Left ventricle myocardium superior (tissue), 1 donor: ENCODE measurements around the gene INAFM2. TPM values are rescaled to one million over a fixed set of nuclear protein-coding genes. Genes with fewer than 3 reads are reported as not detected.
A peak's percentile ranks its signal among the peaks of the same experiment; 100 is the strongest.

Source experiments
- ATAC-seq: fragments of 200-7000 bp; cut with Tn5 transposase; one replicate; pipeline ENCODE4 v1.9.1; 2020; ENCODE audit warnings: mild to moderate bottlenecking, moderate library complexity
- DNase-seq: peaks from one replicate; pipeline ENCODE4 v3.0.0-alpha.2; 2020
- intact Hi-C: fragments of 100-400 bp; cut with micrococcal nuclease; formaldehyde crosslinking; loops from one replicate; pipeline ENCODE4 v1.11.0; 2022
- total RNA-seq: library from RNA; stranded (reverse); fragmentation: NEBNext Ultra II Directional; extraction: Animal tissue kit (Norgen Biotek cat#: 25700); gene quantifications from one replicate; pipeline ENCODE4 v1.2.1, GENCODE V29; 2021
- donor health status: DM: no; HTN: yes; CAD: no; lungs with severe emphysema.

Gene INAFM2
- total RNA-seq, 1 donor from 2014 or later, result 55.8 TPM

- intact Hi-C loops, result no loop called here
- peak; percentile 45 for DNase-seq
- peak; percentile 37 for ATAC-seq
Measured at GRCh38 chr15:40348474-40348870, 25.0 kb downstream of the INAFM2 start.

DNA sequence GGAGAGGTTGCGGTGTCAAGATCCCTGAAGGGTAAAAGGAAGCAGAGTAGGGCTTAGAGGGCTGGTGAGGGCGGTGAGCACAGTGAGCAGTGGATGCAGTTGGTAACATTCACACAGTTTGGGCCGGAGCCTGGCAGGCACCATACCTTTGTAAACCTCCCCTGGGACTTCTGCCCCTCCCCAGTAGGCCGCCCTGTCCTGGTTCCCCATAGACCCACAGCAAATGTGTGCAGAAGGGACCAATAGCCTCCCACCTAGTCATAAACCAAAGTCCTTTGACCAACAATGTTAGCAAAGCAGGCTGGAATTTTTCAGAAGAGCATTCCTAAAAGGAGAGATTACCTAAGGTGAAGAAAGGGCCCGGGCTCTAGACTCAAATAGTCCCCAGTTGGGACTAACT is 25.7 kb downstream of the INAFM2 start:
- no peak for ATAC-seq
- intact Hi-C loops, result no loop called here
- no peak for DNase-seq

DNA sequence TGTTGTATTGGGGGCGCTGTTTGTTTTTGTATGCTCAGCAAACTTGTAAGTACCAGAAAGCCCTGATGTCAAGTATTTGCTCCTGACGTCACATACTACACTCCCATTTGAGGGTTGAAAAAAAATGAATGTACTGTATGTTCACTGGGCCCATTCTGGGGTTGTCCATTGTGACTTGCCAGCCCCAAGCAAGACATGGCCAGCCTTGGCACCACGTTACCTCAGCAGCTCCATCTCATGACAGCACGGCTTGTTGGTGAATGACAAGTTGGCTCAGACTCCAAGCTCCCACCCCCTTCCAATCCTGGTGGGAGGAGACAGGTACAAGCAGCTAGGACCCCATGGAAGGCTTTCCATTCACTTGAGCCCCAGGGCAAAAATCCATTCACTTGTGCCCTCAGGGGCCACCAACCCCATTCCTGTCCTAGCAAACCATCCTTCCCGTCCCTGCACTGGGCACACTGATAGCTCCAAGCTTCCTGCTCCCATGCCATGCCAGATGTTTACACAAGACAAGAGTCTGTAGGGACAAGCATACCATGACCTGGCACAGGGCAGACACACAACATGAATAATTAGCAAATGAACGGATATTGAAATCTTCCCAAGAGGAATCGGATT is 28.9 kb downstream of the INAFM2 start:
- intact Hi-C loops, result no loop called here
- DNase-seq, result no peak
- ATAC-seq, result no peak

DNA sequence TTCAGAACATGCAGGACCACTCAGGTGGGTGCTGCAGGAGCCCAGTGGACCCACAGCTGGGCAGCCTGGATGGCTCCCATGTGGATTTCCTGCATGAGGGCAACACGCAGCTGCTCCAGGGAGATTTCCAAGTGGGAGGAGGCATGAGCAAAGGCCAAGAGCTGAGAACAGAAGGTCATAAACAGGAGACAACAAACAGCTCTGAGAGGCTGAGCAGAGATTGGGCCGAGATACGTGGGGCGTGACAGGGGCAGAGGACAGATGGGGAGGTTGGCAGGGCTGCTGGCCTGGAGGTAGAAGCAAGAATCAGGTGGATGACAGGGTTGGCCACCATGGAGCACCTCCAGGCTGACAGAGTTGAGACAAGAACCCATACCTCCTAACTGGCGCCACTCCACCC is 30.2 kb downstream of the INAFM2 start:
- no peak for DNase-seq
- intact Hi-C loops, result no loop called here
- ATAC-seq, result no peak

DNA sequence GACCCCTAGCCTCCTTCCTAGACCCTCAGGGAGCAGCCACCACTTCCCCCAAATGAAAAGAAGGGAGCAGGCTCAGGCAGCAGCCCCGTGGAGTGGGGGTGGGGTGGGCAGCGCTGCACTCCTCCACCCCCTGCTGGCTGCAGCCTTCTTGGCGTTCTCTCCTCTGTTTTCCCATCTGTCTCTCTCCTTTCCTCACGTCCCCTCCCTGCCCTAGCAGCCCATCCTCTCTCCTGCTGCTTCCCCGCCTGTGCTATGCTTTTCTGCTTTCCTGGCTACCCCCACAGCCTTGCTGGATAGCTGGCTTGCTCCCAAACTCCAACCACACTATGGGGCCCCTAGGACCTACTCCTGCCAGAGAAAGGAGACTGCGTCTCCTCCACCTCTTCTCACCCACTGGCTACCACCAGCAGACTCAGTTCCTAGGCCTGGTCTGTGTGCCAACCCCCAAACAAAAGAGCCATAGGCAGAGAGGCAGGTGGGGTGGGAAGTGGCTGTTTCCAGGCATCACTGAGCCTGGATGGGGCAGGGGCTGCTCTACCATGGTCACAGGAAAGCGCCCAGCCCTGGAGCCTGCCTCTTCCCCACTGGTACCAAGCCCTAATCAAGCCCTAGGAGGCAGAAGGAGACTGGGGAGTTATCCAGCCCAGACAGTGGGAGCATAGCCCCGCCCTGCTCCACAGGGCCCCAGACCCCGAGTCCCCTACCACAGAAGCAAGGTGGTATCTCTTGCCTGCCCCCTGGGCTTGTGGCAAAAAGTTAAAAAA is 31.1 kb downstream of the INAFM2 start:
- intact Hi-C loops, result no loop called here
- DNase-seq (peak; percentile 42), ATAC-seq (peak; percentile 31)

- intact Hi-C loops, result no loop called here
- no peak for ATAC-seq
- no peak for DNase-seq
Measured at GRCh38 chr15:40355976-40356585, 32.6 kb downstream of the INAFM2 start.

GRCh38 chr15:40357246-40357645 is 33.8 kb downstream of the INAFM2 start:
- intact Hi-C loops, result no loop called here
- no peak for DNase-seq
- ATAC-seq, result no peak

DNA sequence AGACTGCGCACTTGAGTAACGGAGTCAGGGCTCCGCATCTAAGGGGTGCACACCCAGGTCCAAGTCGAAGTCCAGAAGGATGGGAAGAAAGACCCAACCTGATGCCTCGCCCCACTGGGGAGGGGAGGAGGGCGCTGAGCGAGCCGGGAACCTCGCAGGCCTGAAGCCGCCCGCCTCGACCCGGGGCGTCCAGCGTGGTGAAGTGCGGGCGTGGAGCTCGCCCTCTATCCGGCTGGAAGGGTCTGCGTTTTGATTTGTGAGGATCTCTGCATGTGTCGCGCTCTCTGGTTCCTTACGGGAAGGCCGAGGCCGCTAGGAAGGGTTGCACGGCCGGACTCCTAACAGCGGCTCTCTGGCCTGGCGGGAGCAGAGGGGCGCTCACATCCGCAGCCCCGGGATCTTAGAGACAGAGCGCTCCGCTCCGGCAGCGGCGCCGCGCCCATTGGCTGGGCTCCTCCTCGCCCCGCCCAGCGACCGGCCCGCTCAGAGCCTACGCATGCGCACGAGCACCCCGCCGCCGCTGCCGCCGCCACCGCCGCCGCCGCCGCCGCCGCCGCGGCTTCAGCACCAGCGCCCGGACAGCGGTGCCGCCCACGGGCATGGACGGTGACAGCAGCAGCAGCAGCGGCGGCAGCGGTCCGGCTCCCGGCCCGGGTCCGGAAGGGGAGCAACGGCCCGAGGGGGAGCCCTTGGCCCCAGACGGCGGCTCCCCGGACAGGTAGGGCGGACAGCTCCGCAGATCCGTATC is 34.4 kb downstream of the INAFM2 start, which contains the start of gene DISP2:
DISP2 (plus strand) TSS at position 497 of the 748 bp plus-strand sequence; CDS start at position 600, 103 bp downstream.
- intact Hi-C loops, result no loop called here
- ATAC-seq (peak; percentile 93), DNase-seq (peak; percentile 95)

DNA sequence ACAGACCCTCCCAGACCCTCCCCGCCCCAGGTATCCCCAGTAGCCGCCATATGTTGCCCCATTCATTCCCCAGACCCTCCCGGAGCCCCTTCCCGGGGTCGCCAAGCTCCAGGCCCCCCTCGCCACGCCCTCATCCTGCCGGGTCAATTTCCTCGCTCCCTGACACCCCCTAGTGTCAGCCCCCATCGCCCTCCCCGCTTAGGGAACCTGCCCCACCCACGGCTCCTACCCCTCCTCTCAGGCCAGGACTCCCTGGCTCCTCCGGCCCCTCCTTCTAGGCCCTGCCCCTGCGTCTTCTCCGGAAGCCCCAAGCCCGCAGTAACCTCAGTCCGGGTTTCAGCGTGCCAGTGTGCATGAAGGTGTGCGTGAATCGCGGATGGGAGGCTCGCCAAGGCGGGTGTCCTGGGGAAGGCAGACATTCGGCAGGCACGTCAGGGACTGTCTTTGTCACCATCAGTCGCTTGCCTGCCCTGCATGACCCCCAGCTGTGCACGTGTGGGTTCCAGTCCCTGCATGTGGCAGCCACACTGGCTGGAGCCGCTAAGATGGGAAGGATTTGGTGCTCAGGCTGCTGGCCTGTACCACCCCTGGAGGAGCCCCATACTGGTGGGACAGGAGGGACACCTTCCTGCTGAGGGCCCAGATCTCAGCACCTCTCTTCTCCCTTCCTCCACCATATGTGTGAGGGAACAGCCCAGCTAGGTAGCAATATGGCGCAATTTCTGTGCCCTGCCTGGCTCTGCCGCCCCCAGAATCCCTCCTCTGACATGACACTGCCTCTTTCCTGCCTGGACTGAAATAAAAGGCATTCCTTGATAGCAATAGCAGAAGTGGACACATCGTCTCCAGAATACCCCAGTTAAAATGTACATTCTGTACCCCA is 35.2 kb downstream of the INAFM2 start:
- intact Hi-C loops, result no loop called here
- DNase-seq (peak; percentile 46), ATAC-seq (peak; percentile 32)

DNA sequence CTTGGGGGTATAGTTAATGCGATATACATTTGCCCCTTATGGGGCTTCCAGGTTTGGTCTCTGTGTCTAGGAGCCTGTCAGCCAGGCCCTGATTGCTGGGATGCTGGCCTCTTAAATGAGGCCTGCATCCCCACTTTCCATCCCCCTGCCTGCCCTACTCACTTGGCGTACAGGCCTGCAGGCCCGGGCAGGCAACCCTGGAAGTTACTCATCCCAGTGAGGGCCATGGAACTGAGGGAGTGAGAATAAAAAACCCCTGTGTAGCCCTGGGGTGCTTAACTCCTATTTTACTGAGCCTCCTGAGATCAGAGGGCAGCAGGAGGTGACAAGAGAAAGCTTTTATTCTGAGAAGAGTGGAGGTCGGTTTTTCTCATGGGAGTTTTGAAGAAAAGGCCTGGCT is 36.5 kb downstream of the INAFM2 start:
- DNase-seq, result no peak
- intact Hi-C loops, result no loop called here
- ATAC-seq, result no peak

- no peak for DNase-seq
- intact Hi-C loops, result no loop called here
- ATAC-seq, result no peak
Measured at GRCh38 chr15:40361640-40362039, 38.1 kb downstream of the INAFM2 start.

DNA sequence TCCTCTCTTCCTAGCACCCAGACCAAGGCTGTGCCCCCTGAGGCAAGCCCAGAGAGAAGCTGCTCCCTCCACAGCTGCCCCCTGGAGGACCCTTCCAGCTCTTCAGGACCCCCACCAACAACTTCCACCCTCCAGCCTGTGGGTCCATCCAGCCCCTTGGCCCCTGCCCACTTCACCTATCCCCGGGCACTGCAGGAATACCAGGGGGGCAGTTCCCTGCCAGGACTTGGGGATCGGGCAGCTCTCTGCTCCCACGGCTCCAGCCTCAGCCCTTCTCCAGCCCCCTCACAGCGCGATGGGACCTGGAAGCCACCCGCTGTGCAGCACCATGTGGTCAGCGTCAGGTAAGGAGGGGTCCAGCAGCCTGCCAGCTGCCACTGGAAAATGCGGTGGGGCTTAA is 40.1 kb downstream of the INAFM2 start:
- DNase-seq, result no peak
- no peak for ATAC-seq
- intact Hi-C loops, result no loop called here

DNA sequence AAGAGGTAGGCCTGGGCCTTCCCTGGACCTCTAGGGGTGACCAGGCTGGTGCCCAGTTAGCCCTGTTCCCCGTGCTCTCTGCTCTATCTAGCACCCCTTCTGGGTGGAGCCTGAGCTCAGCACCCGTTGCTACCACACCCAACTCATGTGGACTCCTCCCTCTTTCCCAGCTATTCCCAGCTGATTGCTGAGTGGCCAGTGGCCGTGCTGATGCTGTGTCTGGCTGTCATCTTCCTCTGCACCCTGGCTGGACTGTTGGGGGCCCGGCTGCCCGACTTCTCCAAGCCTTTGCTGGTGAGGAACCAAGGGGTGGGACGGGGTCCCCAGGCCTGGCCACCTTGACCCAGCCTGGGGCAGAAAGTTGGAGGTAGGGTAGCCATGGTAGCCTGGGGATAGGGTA is 40.8 kb downstream of the INAFM2 start:
- intact Hi-C loops, result no loop called here
- DNase-seq, result no peak
- no peak for ATAC-seq

DNA sequence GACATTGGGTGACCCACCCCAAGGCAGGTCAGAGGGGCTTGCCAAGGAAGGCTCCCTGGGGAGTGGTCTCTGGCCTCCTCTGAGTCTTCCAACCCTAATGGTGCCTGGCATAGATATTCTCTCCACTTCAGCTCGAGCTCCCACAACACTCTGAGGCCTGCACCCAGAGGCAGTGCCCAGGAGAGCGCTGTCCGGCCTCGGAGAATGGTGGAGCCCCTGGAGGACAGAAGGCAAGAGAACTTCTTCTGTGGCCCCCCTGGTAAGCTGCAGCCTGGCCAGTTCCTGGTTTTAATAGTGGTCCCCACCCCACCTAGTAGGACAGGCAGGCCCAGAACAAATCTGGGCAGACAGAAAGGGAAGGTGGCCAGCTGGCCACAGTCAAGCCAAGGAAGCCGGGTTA is 41.5 kb downstream of the INAFM2 start:
- ATAC-seq, result no peak
- DNase-seq, result no peak
- intact Hi-C loops, result no loop called here

DNA sequence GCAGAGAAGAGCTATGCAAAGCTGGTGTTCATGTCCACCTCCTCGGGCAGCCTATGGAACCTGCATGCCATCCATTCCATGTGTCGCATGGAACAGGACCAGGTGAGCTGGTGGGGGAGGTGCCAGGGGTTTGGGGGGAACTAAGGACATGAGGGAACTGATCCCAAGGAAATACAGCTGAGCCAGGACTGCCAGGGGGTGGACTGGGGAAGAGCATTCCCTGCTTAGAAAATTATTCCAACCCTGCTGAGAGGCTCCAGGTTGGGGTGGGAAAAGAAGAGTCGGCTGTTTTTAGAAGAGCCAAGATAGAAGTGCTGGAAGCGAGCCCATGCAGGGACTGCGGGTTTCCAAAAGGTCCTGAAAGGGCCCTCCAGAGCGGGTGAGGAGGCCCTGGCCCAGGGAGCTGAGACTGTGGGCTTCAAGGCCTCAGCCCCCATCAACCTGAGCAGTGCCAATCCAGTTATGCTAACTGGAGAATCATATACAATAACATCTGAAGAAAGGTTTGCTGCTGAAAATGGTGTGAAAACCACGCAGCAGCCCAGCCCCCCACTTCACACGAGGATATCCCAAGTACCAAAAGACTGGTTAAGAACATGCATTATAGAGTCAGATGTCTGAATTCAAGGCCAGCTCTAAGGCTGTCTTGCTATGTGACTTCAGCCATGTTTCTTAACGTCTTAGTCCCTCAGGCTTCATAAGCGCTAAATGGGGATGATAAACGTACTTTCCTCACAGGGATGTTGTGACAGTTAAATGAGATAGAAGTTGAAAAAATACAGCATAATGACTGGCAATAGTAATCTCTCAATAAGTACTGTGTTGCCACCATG is 42.3 kb downstream of the INAFM2 start:
- intact Hi-C loops, result no loop called here
- ATAC-seq, result no peak

GRCh38 chr15:40366457-40367370 is 43.2 kb downstream of the INAFM2 start:
- intact Hi-C loops, result no loop called here
- DNase-seq (peak; percentile 95), ATAC-seq (peak; percentile 88)

More for the DNA sequence above, 42.3 kb downstream of the INAFM2 start:
- DNase-seq, result no peak

- intact Hi-C loops, result no loop called here
- ATAC-seq (peak; percentile 1), DNase-seq (no peak)
Measured at GRCh38 chr15:40367371-40367685, 43.8 kb downstream of the INAFM2 start.
